ENCODE measurements around the gene ISM2.

Gene ISM2

DNA sequence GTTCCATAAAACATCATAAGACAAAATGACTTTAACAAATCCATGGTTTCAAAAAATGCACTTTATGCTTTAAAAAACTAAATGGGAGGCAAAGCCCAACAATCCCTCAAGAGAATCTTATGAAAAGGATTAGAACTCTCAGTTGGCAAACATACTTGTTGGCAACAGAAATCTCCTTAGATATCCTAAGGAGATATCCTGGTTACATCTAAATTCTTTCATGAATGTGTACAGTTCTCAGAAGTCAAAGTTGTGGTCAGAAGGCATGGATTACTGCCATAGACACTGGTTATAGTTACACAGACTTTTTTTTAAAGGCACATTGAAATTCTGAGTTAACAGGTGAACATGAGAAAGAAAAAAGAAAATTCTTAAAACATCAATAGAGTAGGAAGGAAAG lies 17.5 kb upstream of the ISM2 start:
- H3K79me2 ChIP-seq (ENCODE audit: control insufficient read depth, insufficient read depth, low read length, poor library complexity) = no peaks in the 10 kb centered on the region
- no peak overlapping the region for H3K9ac ChIP-seq (ENCODE audit: low read length)
- no peak overlapping the region for H3K27ac ChIP-seq (ENCODE audit: low read depth, low read length)
- no peak overlapping the region for H2BK5ac ChIP-seq (ENCODE audit: low read depth, low read length, poor library complexity)
- peaks cover 0 to 3% of the 10 kb centered on the region in 2 experiments for H3K4me1 ChIP-seq (ENCODE audit: control insufficient read depth in 1 of 2, insufficient read depth in 2 of 2, low read length in 2 of 2)
- no peak overlapping the region for H2BK12ac ChIP-seq (ENCODE audit: low read length)
- H3K9me3 ChIP-seq (ENCODE audit: insufficient read depth, low read depth, low read length) = no peaks in the 10 kb centered on the region
- no peak overlapping the region for H3K18ac ChIP-seq (ENCODE audit: low read length)
- H2AK5ac ChIP-seq (ENCODE audit: low read length) = no peak overlapping the region
- no peaks in the 10 kb centered on the region for H3K27me3 ChIP-seq (ENCODE audit: insufficient read depth, low read length)
- H3K23ac ChIP-seq (ENCODE audit: low read length) = no peak overlapping the region
- H3K4me3 ChIP-seq (ENCODE audit: low read depth, low read length) = no peak overlapping the region
- H4K12ac ChIP-seq (ENCODE audit: low read depth, low read length) = no peak overlapping the region
- H3K79me1 ChIP-seq (ENCODE audit: low read length) = no peaks in the 10 kb centered on the region
- H3K4me2 ChIP-seq (ENCODE audit: low read length) = no peak overlapping the region
- DNase-seq = no peak
- H3K4ac ChIP-seq (ENCODE audit: low read depth, low read length) = no peak overlapping the region
- H4K8ac ChIP-seq (ENCODE audit: low read depth, low read length) = no peak overlapping the region
- no peak overlapping the region for H4K91ac ChIP-seq (ENCODE audit: low read depth, low read length)
- H2BK120ac ChIP-seq (ENCODE audit: insufficient read depth, low read length, poor library complexity) = no peak overlapping the region
- no peak overlapping the region for H2AFZ ChIP-seq (ENCODE audit: insufficient read depth, low read length, poor library complexity)
- H3K36me3 ChIP-seq (ENCODE audit: control insufficient read depth in 1 of 2, insufficient read depth in 2 of 2, low read length in 2 of 2) = peaks cover 16 to 17% of the 10 kb centered on the region in 2 experiments
- H3K14ac ChIP-seq (ENCODE audit: low read length) = no peak overlapping the region

- no peak overlapping the region for H3K9ac ChIP-seq (ENCODE audit: low read length)
- peaks cover 0 to 5% of the 10 kb centered on the region in 2 experiments for H3K4me1 ChIP-seq (ENCODE audit: control insufficient read depth in 1 of 2, insufficient read depth in 2 of 2, low read length in 2 of 2)
- no peak overlapping the region for H3K23ac ChIP-seq (ENCODE audit: low read length)
- WGBS (ENCODE audit: extremely low coverage, insufficient coverage, insufficient read length) = no CpG with 5 or more reads among the region's 8 CpGs
- H2AK5ac ChIP-seq (ENCODE audit: low read length) = no peak overlapping the region
- H3K27ac ChIP-seq (ENCODE audit: low read depth, low read length) = no peak overlapping the region
- peak in 1 of 2 donors; percentile 26 for DNase-seq
- H3K4ac ChIP-seq (ENCODE audit: low read depth, low read length) = no peak overlapping the region
- no peak overlapping the region for H2AFZ ChIP-seq (ENCODE audit: insufficient read depth, low read length, poor library complexity)
- H3K18ac ChIP-seq (ENCODE audit: low read length) = no peak overlapping the region
- H3K4me2 ChIP-seq (ENCODE audit: low read length) = no peak overlapping the region
- no peak overlapping the region for H2BK12ac ChIP-seq (ENCODE audit: low read length)
- H2BK120ac ChIP-seq (ENCODE audit: insufficient read depth, low read length, poor library complexity) = no peak overlapping the region
- H3K9me3 ChIP-seq (ENCODE audit: insufficient read depth, low read depth, low read length) = no peaks in the 10 kb centered on the region
- no peak overlapping the region for H2BK5ac ChIP-seq (ENCODE audit: low read depth, low read length, poor library complexity)
- H3K79me2 ChIP-seq (ENCODE audit: control insufficient read depth, insufficient read depth, low read length, poor library complexity) = no peaks in the 10 kb centered on the region
- H3K36me3 ChIP-seq (ENCODE audit: control insufficient read depth in 1 of 2, insufficient read depth in 2 of 2, low read length in 2 of 2) = peaks cover 9 to 14% of the 10 kb centered on the region in 2 experiments
- H4K91ac ChIP-seq (ENCODE audit: low read depth, low read length) = no peak overlapping the region
- no peak overlapping the region for H3K14ac ChIP-seq (ENCODE audit: low read length)
- H3K4me3 ChIP-seq (ENCODE audit: low read depth, low read length) = no peak overlapping the region
- peaks cover 2% of the 10 kb centered on the region for H3K79me1 ChIP-seq (ENCODE audit: low read length)
- H4K12ac ChIP-seq (ENCODE audit: low read depth, low read length) = no peak overlapping the region
- no peaks in the 10 kb centered on the region for H3K27me3 ChIP-seq (ENCODE audit: insufficient read depth, low read length)
- no peak overlapping the region for H4K8ac ChIP-seq (ENCODE audit: low read depth, low read length)
These were observed 13.0 kb upstream of the ISM2 start for GRCh38 chr14:77511486-77512162.

- peaks cover 2% of the 10 kb centered on the region for H3K79me1 ChIP-seq (ENCODE audit: low read length)
- H4K12ac ChIP-seq (ENCODE audit: low read depth, low read length) = no peak overlapping the region
- H2BK5ac ChIP-seq (ENCODE audit: low read depth, low read length, poor library complexity) = no peak overlapping the region
- no peak overlapping the region for H4K8ac ChIP-seq (ENCODE audit: low read depth, low read length)
- H4K91ac ChIP-seq (ENCODE audit: low read depth, low read length) = no peak overlapping the region
- no peak for DNase-seq
- H3K27me3 ChIP-seq (ENCODE audit: insufficient read depth, low read length) = no peaks in the 10 kb centered on the region
- H3K4ac ChIP-seq (ENCODE audit: low read depth, low read length) = no peak overlapping the region
- H3K27ac ChIP-seq (ENCODE audit: low read depth, low read length) = no peak overlapping the region
- H3K4me3 ChIP-seq (ENCODE audit: low read depth, low read length) = no peak overlapping the region
- H2BK12ac ChIP-seq (ENCODE audit: low read length) = no peak overlapping the region
- H2AK5ac ChIP-seq (ENCODE audit: low read length) = no peak overlapping the region
- no CpG with 5 or more reads among the region's 4 CpGs for WGBS (ENCODE audit: extremely low coverage, insufficient coverage, insufficient read length)
- H3K4me1 ChIP-seq (ENCODE audit: control insufficient read depth in 1 of 2, insufficient read depth in 2 of 2, low read length in 2 of 2) = peaks cover 0 to 5% of the 10 kb centered on the region in 2 experiments
- no peak overlapping the region for H3K23ac ChIP-seq (ENCODE audit: low read length)
- H3K36me3 ChIP-seq (ENCODE audit: control insufficient read depth in 1 of 2, insufficient read depth in 2 of 2, low read length in 2 of 2) = peaks cover 9 to 15% of the 10 kb centered on the region in 2 experiments
- no peak overlapping the region for H3K4me2 ChIP-seq (ENCODE audit: low read length)
- H2BK120ac ChIP-seq (ENCODE audit: insufficient read depth, low read length, poor library complexity) = no peak overlapping the region
- H3K79me2 ChIP-seq (ENCODE audit: control insufficient read depth, insufficient read depth, low read length, poor library complexity) = no peaks in the 10 kb centered on the region
- H3K9me3 ChIP-seq (ENCODE audit: insufficient read depth, low read depth, low read length) = no peaks in the 10 kb centered on the region
- no peak overlapping the region for H2AFZ ChIP-seq (ENCODE audit: insufficient read depth, low read length, poor library complexity)
- no peak overlapping the region for H3K18ac ChIP-seq (ENCODE audit: low read length)
- H3K14ac ChIP-seq (ENCODE audit: low read length) = no peak overlapping the region
- H3K9ac ChIP-seq (ENCODE audit: low read length) = no peak overlapping the region
These were observed 10.8 kb upstream of the ISM2 start for GRCh38 chr14:77509366-77509765.

GRCh38 chr14:77508876-77509275 lies 10.3 kb upstream of the ISM2 start:
- Histone ChIP-seq H3K9me3 (ENCODE audit: insufficient read depth, low read depth, low read length) (no peaks in the 10 kb centered on the region), H2AFZ (ENCODE audit: insufficient read depth, low read length, poor library complexity) (no peak overlapping the region), H3K4me3 (ENCODE audit: low read depth, low read length) (no peak overlapping the region), H2BK12ac (ENCODE audit: low read length) (no peak overlapping the region), H3K4me1 (ENCODE audit: control insufficient read depth in 1 of 2, insufficient read depth in 2 of 2, low read length in 2 of 2) (peaks cover 0 to 5% of the 10 kb centered on the region in 2 experiments), H3K14ac (ENCODE audit: low read length) (no peak overlapping the region), H3K27me3 (ENCODE audit: insufficient read depth, low read length) (no peaks in the 10 kb centered on the region), H4K91ac (ENCODE audit: low read depth, low read length) (no peak overlapping the region), H2BK120ac (ENCODE audit: insufficient read depth, low read length, poor library complexity) (no peak overlapping the region), H4K8ac (ENCODE audit: low read depth, low read length) (no peak overlapping the region), H3K79me1 (ENCODE audit: low read length) (peaks cover 2% of the 10 kb centered on the region), H3K36me3 (ENCODE audit: control insufficient read depth in 1 of 2, insufficient read depth in 2 of 2, low read length in 2 of 2) (peaks cover 9 to 15% of the 10 kb centered on the region in 2 experiments), H3K23ac (ENCODE audit: low read length) (no peak overlapping the region), H2AK5ac (ENCODE audit: low read length) (no peak overlapping the region), H3K79me2 (ENCODE audit: control insufficient read depth, insufficient read depth, low read length, poor library complexity) (no peaks in the 10 kb centered on the region), H2BK5ac (ENCODE audit: low read depth, low read length, poor library complexity) (no peak overlapping the region), H4K12ac (ENCODE audit: low read depth, low read length) (no peak overlapping the region), H3K4ac (ENCODE audit: low read depth, low read length) (no peak overlapping the region), H3K18ac (ENCODE audit: low read length) (no peak overlapping the region), H3K9ac (ENCODE audit: low read length) (no peak overlapping the region), H3K4me2 (ENCODE audit: low read length) (no peak overlapping the region), H3K27ac (ENCODE audit: low read depth, low read length) (peak overlapping the region; percentile 23)
- DNase-seq = peak; percentile 44 to 84
- no CpG with 5 or more reads among the region's 3 CpGs for WGBS (ENCODE audit: extremely low coverage, insufficient coverage, insufficient read length)

Data from trophoblast cell (in vitro differentiated cells and primary cell).